BE2C (cell line): Measurements from ENCODE around the gene RNF144A.
"Not testable (repeated sequence)": the region's sequence is repeated elsewhere in the genome, so short reads cannot be mapped to it uniquely, and the experiment has no call there.

Experiments
- DNase-seq: peaks from one replicate; pipeline ENCODE4 v3.0.0-alpha.2; 2020
- H3K27me3 ChIP-seq: fragments of 250-450 bp; sonication (Bioruptor Pico); 2 replicates; pipeline ENCODE4 v1.5.1; 2020; ENCODE audit warnings: mild to moderate bottlenecking
- H3K36me3 ChIP-seq: fragments of 250-450 bp; sonication (Bioruptor Pico); 2 replicates; pipeline ENCODE4 v1.5.1; 2020; ENCODE audit warnings: mild to moderate bottlenecking
- H3K4me1 ChIP-seq: fragments of 250-450 bp; sonication (Bioruptor Pico); 2 replicates; pipeline ENCODE4 v1.5.1; 2020
- H3K4me3 ChIP-seq: 2 replicates; pipeline ENCODE4 v1.5.1; 2011; ENCODE audit warnings: low read depth, low read length
- H3K9me3 ChIP-seq: fragments of 250-450 bp; sonication (Bioruptor Pico); 2 replicates; pipeline ENCODE4 v1.5.1; 2020
- CTCF ChIP-seq: IDR thresholded peaks from 2 replicates; pipeline ENCODE4 v1.5.1; 2012; ENCODE audit warnings: mild to moderate bottlenecking, low read depth, low read length

RNF144A gene

GRCh38 chr2:6934345-6934744 is 17.1 kb downstream of the RNF144A start:
- DNase-seq: no peak
- Histone ChIP-seq H3K9me3 (no peaks in the 10 kb centered on the region), H3K4me3 (no peak overlapping the region), H3K4me1 (no peaks in the 10 kb centered on the region; the same call in 1 of the 2 replicates), H3K36me3 (no peaks in the 10 kb centered on the region; the same call in 1 of the 2 replicates), H3K27me3 (no peaks in the 10 kb centered on the region)
- no peak for TF ChIP-seq CTCF

- Histone ChIP-seq H3K9me3 (no peaks in the 10 kb centered on the region), H3K4me3 (no peak overlapping the region), H3K36me3 (no peaks in the 10 kb centered on the region; the same call in 1 of the 2 replicates), H3K4me1 (no peaks in the 10 kb centered on the region; the same call in 1 of the 2 replicates), H3K27me3 (no peaks in the 10 kb centered on the region)
- no peak for TF ChIP-seq CTCF
- no peak for DNase-seq
Observed at GRCh38 chr2:6934758-6935651, 17.8 kb downstream of the RNF144A start.

GRCh38 chr2:6935652-6936020 is 18.4 kb downstream of the RNF144A start:
- H3K36me3 ChIP-seq, DNase-seq, H3K4me1 ChIP-seq, H3K4me3 ChIP-seq, H3K9me3 ChIP-seq, H3K27me3 ChIP-seq: not testable (repeated sequence)

- Histone ChIP-seq H3K27me3 (no peaks in the 10 kb centered on the region), H3K36me3 (peaks cover 11% of the 10 kb centered on the region), H3K4me1 (peaks cover 3% of the 10 kb centered on the region; the same call in 1 of the 2 replicates), H3K4me3 (no peak overlapping the region), H3K9me3 (no peaks in the 10 kb centered on the region)
- TF ChIP-seq CTCF: no peak
- DNase-seq: no peak
Observed at GRCh38 chr2:6937157-6937556, 19.9 kb downstream of the RNF144A start.

GRCh38 chr2:6937582-6937981 is 20.4 kb downstream of the RNF144A start:
- Histone ChIP-seq H3K27me3 (no peaks in the 10 kb centered on the region), H3K36me3 (peaks cover 12% of the 10 kb centered on the region), H3K9me3 (no peaks in the 10 kb centered on the region), H3K4me1 (peaks cover 3% of the 10 kb centered on the region; the same call in 1 of the 2 replicates), H3K4me3 (no peak overlapping the region)
- no peak for DNase-seq
- no peak for TF ChIP-seq CTCF

GRCh38 chr2:6939071-6939470 is 21.9 kb downstream of the RNF144A start:
- Histone ChIP-seq H3K4me3 (no peak overlapping the region), H3K27me3 (no peaks in the 10 kb centered on the region), H3K9me3 (no peaks in the 10 kb centered on the region), H3K36me3 (peaks cover 12% of the 10 kb centered on the region), H3K4me1 (peaks cover 3% of the 10 kb centered on the region; the same call in 1 of the 2 replicates)
- no peak for DNase-seq
- TF ChIP-seq CTCF: no peak
